WI38 (cell line): Measurements from ENCODE around the gene QPCTL.

Experiments used
- H3K4me3 ChIP-seq: 2 replicates; pipeline ENCODE4 v1.5.1; 2011; ENCODE audit warnings: low read depth, mild to moderate bottlenecking, control low read depth, low read length
- CTCF ChIP-seq: IDR thresholded peaks from 2 replicates; pipeline ENCODE4 v1.5.1; 2012; ENCODE audit warnings: low read depth, mild to moderate bottlenecking, control low read depth, low read length

QPCTL gene

GRCh38 chr19:45693106-45693788, 781 bp downstream of the QPCTL start:
- peak overlapping the region; percentile 94 for H3K4me3 ChIP-seq
- TF ChIP-seq CTCF: peak; percentile 93

- no peak for TF ChIP-seq CTCF
- H3K4me3 ChIP-seq: no peak overlapping the region
These were observed 9.2 kb downstream of the QPCTL start for GRCh38 chr19:45701676-45702075.

- TF ChIP-seq CTCF: no peak
- H3K4me3 ChIP-seq: no peak overlapping the region
These were observed 12.6 kb downstream of the QPCTL start for GRCh38 chr19:45705115-45705514.

GRCh38 chr19:45705710-45706415, 13.4 kb downstream of the QPCTL start:
- H3K4me3 ChIP-seq: no peak overlapping the region
- no peak for TF ChIP-seq CTCF

GRCh38 chr19:45710356-45711130, 18.1 kb downstream of the QPCTL start:
- TF ChIP-seq CTCF: no peak
- no peak overlapping the region for H3K4me3 ChIP-seq

GRCh38 chr19:45711851-45712698, 19.6 kb downstream of the QPCTL start:
- no peak overlapping the region for H3K4me3 ChIP-seq
- TF ChIP-seq CTCF: no peak
